Epithelial cell of esophagus (primary cell): ENCODE data around the gene THPO.

Experiments
- DNase-seq: peaks from one replicate; pipeline ENCODE4 v3.0.0; 2010; ENCODE audit warnings: low read depth
- H3K4me3 ChIP-seq: 2 replicates; pipeline ENCODE4 v1.5.1; 2011; ENCODE audit warnings: mild to moderate bottlenecking, low read length, control low read depth
- CTCF ChIP-seq: IDR thresholded peaks from 2 replicates; pipeline ENCODE4 v1.5.1; 2011; ENCODE audit warnings: low read depth, mild to moderate bottlenecking, low read length, control low read depth, inconsistent platforms; ENCODE audit not compliant: insufficient read depth; ENCODE audit errors: missing control alignments

THPO gene

DNA sequence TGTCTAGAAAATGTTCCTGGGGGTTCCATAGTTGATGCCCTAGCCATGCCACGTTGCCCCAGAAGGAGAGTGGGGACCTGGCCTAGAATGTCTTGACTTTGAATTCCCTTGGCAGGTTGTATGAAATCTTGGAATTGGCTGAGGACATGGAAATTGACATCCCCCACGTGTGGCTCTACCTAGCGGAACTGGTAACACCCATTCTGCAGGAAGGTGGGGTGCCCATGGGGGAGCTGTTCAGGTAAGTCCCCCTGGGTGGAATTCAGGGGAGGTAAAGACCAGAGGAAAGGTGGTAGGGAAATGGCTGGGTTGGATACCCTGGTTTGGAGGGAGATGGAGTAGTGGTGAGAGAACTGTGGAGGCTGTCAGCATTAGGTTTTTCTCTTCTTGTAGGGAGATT lies 49.5 kb downstream of the THPO start:
- TF ChIP-seq CTCF: no peak
- DNase-seq: no peak
- no peak overlapping the region for H3K4me3 ChIP-seq

DNA sequence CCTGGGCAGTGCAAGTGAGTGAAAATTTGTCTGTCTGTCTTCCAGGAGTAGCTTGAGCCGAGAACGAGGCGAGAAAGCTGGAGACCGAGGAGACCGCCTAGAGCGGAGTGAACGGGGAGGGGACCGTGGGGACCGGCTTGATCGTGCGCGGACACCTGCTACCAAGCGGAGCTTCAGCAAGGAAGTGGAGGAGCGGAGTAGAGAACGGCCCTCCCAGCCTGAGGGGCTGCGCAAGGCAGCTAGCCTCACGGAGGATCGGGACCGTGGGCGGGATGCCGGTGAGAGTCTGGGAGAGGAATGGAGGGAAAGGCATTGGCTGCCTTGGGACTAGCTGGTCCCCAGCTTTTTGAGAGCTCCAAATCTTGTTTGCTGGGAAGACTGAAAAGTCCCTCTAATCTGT lies 50.8 kb downstream of the THPO start:
- no peak overlapping the region for H3K4me3 ChIP-seq
- DNase-seq: no peak
- no peak for TF ChIP-seq CTCF

DNA sequence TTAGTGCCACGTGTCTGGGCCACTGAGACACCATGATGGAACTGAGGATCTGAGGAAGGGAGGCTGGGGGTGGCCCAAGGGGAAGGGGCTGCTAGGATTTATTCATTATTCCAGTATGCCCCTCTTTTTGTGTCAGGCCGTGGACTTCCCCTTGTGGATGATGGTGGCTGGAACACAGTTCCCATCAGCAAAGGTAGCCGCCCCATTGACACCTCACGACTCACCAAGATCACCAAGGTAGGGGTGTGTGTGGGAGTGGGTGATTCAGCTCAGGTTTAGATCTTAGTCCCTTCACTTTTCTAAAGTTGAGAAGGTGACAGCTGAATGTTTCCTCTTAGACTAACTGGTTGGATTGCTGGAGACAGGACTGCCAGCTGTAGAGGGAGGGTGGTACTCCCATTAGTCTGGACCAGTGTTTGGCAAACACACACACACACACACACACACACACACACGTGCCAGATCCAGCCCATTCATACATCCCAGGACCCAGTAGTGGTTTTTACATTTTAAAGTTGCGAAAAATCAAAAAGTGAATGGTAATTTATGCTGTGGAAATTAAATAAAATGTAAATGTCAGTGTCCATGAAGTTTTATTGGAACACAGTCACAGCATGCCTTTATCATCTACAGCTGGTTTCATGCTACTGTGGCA lies 52.2 kb downstream of the THPO start:
- H3K4me3 ChIP-seq: no peak overlapping the region
- no peak for TF ChIP-seq CTCF
- DNase-seq: peak; percentile 64

GRCh38 chr3:184325269-184325668 lies 52.7 kb downstream of the THPO start:
- no peak for DNase-seq
- no peak for TF ChIP-seq CTCF
- no peak overlapping the region for H3K4me3 ChIP-seq

- TF ChIP-seq CTCF: no peak
- no peak overlapping the region for H3K4me3 ChIP-seq
- no peak for DNase-seq
These were observed 54.3 kb downstream of the THPO start for GRCh38 chr3:184323696-184324095.

DNA sequence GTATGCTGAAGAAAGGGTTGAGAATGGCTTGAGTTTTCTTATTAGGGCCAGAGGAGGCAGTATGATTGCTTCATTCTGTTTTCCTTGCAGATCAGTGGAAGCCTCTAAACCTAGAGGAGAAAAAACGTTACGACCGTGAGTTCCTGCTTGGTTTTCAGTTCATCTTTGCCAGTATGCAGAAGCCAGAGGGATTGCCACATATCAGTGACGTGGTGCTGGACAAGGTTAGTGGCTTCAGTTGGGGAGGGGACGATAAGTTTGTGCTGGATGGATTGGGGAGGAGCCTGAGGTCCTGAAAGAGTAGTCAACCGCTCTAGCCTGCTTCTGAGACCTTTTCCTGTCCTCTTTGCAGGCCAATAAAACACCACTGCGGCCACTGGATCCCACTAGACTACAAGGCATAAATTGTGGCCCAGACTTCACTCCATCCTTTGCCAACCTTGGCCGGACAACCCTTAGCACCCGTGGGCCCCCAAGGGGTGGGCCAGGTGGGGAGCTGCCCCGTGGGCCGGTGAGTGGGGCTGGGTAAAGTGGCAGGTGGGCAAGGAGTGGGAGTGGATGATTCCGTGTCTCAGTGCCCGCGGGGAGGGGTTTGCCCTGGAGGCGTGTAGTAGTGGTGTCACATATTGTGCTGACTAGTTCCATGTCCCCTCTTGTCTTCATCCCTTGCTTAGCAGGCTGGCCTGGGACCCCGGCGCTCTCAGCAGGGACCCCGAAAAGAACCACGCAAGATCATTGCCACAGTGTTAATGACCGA lies 55.1 kb downstream of the THPO start:
- no peak for DNase-seq
- no peak overlapping the region for H3K4me3 ChIP-seq

More for the DNA sequence above, 55.1 kb downstream of the THPO start:
- no peak for TF ChIP-seq CTCF
